ENCODE measurements around the gene ISL1.

ISL1 gene

GRCh38 chr5:51386916-51387883, 4.0 kb downstream of the ISL1 start:
- DNase-seq (ENCODE audit: low spot score), result no peak

DNA sequence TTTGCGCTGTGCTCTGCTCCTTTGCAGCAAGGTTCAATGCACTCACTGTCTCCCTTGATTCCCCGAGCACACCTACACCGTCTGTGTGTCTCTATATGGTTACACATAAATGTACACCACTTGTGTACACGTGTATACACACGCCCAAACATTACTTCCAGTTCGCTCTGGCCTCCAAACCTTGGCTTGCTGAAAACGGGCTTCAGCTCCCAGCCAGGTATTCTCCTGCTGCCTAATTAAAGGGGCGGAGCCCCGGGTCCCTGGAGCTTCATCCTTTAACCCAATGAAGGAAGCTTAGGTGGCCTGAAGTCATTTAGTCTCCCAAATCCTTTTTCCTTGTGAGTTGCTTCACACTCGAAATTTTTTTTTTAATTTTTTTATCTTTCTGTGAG, 4.6 kb downstream of the ISL1 start:
- no peak for DNase-seq (ENCODE audit: low spot score)

- no peak for DNase-seq (ENCODE audit: low spot score)
Measured at GRCh38 chr5:51388488-51389287, 5.4 kb downstream of the ISL1 start.

DNA sequence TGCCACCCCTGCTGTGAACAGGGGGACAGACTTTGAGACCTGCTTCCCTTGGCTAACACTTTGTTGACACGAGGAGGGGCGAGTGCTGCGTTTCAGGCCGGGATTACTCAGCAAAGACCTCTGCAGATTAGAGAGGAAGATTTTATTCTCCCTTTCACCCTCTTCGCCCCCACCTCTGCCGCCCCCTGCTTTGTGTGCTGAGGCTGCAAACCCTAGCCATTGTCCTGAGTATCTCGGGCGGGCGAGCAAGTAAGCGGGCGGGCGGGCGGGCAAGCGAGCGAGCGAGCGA, 6.0 kb downstream of the ISL1 start:
- DNase-seq (ENCODE audit: low spot score), result no peak

GRCh38 chr5:51389577-51390463, 6.6 kb downstream of the ISL1 start:
- DNase-seq (ENCODE audit: low spot score), result no peak

GRCh38 chr5:51391175-51391574, 7.9 kb downstream of the ISL1 start:
- no peak for DNase-seq (ENCODE audit: low spot score)

DNA sequence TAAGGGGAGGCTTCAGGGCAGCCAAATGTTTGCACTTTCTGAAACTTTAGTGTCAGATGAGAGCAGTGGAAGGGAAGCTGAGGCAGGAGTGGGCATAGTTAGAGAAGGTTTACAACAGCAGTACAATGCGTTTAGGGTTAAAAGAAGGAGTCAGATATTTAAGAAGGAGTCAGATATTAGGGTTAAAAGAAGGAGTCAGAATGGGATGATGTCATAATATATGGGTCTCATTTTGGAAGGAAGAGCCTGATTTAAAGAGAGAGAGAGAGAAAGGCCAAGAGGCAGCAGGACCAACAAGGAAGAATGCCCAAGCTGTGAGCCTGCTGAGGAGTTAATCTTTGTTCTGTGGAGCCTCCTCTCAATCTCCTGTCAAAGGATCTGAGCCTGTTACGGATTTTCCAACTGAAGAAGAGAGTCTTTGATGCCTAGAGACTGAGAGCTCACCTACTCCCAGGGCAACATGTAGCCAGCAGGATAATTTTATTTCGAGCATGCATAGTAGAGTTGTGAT, 9.5 kb downstream of the ISL1 start:
- no peak for DNase-seq (ENCODE audit: low spot score)

DNA sequence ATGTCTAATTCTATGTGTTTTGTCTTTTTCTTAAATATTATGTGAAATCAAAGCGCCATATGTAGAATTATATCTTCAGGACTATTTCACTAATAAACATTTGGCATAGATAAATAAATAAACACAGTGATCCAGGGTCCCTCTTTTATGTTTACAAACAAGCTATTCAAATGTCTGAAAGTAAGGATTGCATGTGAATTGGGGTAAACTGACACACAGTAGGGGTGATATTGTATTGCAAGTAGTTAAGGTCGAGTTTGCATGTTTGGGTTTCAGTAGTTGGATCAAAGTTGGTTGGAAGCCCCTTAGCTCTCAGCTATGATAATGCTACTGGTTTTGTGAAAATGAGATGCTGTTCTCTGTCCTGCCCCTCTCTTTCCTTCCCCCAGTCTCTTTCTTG, 11.4 kb downstream of the ISL1 start:
- DNase-seq (ENCODE audit: low spot score), result no peak

DNA sequence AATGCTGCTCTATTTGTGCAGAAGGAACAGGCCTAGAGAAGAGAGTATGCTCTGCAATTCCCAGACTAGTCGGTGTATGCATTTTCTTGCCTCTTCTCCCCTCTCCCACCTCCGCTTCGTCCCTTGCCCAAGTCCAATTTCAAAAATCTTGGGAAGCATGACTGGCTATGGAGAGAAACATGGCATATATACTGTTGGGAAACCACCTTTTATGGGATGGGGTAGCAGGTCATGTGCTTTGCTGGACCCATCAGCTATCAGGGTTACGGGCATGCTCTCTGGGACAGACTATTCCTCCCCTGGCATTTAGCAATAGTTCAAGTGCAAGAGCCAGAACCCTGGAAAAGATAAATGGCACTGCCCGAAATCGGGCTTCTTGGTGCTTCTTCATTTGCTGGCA, 12.0 kb downstream of the ISL1 start:
- DNase-seq (ENCODE audit: low spot score), result no peak

DNA sequence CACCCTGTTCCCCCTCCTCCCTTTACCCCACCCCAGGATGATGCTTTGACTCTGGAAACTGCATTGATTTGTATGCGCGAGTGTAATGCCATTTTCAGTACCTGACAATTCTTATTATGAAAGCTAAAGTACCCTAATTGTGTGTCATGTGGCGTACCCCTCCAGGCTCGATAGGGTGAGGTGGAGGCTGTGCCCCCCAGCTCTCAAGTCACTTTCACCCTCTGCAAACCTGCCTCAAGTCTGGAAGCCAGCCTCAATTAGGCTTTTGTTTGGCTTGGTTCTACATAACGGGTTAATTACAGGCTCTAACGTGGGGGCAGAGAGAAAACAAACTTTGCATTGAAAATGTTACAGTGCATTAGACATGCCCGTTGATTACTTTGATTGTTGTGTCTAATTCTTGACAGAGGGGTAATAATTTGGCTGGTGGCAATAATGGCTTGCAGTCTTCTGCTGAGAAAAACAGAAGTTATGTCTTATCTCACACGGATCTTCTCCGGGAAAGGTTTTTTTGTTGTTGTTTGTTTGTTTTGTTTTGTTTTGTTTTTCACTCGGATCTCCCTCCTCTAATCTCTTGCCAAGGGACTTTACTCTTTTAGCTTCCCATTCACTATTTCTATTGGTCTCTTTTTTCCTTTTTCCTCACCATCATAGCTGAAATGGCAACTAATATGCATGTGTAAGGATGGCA, 12.6 kb downstream of the ISL1 start:
- DNase-seq (ENCODE audit: low spot score), result no peak

DNA sequence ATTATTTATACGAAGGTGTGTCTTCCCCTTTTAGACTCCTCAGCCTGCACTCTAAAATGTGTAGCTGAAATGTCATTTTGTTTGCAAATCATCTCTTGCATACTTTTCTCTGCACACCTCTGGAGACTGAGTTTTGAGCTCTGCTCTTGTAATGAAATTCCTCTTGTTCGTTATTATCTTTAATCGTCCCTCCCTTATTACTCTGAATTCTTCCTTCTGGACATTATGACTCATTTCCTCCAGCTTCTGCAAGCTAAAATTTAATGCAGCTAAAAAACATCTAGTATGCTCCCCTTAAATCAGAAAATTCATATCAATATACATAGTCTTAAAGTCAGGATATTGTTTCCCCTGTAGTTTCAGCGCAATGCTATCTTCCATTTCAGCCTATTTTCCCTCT, 13.5 kb downstream of the ISL1 start:
- no peak for DNase-seq (ENCODE audit: low spot score)

GRCh38 chr5:51397996-51398395, 14.7 kb downstream of the ISL1 start:
- no peak for DNase-seq (ENCODE audit: low spot score)

DNA sequence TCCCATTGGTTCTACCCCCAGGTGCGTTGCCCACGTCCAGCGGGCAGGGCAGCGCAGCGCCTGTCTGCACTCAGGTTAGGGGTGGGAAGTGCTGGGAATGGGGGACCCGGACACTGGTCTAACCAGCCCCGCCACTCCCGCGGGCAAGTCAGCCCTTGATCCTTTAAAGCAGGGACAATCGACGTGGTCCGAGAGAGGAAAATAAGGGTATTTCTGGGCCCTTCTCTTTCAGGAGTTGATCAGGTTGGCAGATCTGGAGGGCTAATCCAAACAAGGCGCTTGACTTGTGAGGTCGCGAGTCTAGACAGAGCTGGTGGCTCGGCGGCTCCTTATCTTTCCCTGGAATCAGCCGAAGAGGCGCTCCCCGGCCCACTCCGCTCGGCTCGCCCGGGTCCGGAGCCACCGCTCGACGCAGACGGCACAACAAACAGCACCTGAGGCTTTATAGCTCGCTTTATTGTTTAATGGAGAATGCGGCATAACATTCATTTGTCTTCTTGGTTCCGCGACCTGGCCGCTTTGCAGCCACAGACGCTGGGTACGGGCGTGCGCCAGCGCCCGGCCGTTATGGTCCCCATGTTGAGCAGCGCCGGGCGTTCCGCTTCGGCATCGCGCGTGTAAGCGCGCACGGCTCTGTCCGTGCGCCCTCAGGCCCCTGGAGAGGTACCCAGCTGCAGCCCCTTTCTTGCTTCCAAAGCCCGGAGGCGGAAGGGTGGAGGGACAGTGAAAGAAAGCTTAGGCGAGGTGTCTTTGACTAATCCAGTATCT, 15.8 kb downstream of the ISL1 start:
- DNase-seq (ENCODE audit: low spot score), result no peak

GRCh38 chr5:51399643-51400006, 16.4 kb downstream of the ISL1 start:
- DNase-seq (ENCODE audit: low spot score), result no peak

- DNase-seq (ENCODE audit: low spot score), result no peak
Measured at GRCh38 chr5:51404255-51404654, 21.0 kb downstream of the ISL1 start.

GRCh38 chr5:51411921-51412325, 28.7 kb downstream of the ISL1 start:
- no peak for DNase-seq (ENCODE audit: low spot score)

- DNase-seq (ENCODE audit: low spot score), result no peak
Measured at GRCh38 chr5:51414516-51414915, 31.3 kb downstream of the ISL1 start.

DNA sequence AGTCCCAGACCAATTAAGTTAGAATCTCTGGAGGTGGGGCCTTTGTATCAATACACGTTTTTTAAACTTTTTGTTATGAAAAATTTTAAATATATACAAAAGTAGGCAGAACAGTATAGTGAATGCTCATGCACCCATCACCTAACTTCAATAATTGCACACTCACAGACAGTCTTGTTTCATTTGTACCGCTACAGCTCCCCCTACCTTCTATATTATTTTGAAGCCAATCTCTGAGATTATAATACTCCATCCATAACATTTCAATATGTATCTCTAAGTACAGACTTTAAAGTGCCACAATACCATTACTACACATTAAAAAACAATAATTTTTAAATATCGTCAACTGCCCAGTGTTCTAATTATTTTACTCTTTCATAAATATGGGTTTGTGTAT, 32.9 kb downstream of the ISL1 start:
- DNase-seq (ENCODE audit: low spot score), result no peak

DNA sequence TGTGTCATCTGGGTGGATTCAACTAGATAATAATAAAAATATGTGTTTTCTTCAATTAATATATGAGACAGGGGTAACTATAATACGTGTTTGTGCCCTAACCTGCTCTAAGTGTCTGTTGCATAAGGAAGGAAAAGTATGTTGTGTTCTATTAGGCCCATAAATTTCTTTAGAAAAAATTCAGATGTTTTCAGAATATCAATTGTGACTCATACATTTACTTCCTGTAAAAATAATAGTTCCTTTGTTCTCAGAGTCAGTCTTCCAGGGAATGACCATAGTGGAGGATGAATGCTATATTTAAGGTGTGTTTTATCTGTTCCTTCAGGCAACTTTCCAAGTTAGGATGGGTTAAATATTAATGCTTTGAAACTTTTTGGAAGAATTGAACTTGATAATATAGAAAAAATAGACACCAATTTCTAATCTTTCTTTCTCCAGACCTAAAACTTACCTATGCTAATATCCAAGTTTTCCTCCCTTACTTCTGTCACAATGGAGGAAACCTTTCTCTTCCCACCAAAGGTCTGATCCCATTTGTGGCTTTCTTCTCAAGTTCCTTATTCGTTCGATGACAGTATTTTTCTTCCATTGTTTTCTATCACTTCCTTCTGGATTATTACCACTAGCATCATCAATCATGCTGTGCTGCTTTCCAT, 49.9 kb downstream of the ISL1 start:
- peak; percentile 7 for DNase-seq (ENCODE audit: low spot score)

- no peak for DNase-seq (ENCODE audit: low spot score)
Measured at GRCh38 chr5:51439232-51439631, 56.0 kb downstream of the ISL1 start.

All from kidney capillary endothelial cell (primary cell).